GM03348 (cell line): ENCODE results near the gene RBL1.
"Not testable (repeated sequence)": the region's sequence is repeated elsewhere in the genome, so short reads cannot be mapped to it uniquely, and the experiment has no call there.

Experiments
- DNase-seq: peaks from one replicate; pipeline ENCODE4 v3.0.0; 2012; ENCODE audit warnings: low spot score

The RBL1 gene

DNA sequence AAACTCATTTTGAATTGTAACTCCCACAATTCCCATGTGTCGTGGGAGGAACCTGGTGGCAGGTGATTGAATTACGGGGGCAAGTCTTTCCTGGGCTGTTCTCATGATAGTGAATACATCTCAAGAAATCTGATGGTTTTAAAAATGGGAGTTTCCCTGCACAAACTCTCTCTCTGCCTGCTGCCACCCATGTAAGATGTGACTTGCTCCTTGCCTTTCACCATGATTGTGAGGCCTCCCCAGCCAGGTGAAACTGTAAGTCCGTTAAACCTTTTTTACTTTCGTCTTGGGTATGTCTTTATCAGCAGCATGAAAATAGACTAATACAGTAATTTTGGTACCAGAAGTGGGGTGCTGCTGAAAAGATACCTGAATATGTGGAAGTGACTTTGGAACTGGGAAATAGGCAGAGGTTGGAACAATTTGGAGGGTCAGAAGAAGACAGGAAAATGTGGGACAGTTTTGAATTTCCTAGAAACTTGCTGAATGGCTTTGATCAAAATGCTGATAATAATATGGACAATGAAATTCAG, 102.9 kb downstream of the RBL1 start:
- DNase-seq = no peak

DNA sequence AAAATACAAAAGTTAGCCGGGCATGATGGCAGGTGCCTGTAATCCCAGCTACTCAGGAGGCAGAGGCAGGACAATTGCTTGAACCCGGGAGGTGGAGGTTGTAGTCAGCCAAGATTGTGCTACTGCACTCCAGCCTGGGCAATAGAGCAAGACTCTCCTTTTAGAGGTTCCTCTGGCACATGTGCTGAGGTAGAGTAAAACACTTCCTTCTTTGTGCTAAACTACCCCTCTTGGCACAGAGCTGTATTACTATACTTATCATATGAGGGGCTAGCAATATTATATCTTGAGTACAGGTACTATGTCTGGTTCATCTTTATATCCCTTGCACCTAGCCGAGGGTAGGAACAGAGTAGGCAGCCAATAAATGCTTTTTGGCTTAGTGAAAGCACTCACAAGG, 104.1 kb downstream of the RBL1 start:
- DNase-seq = no peak

DNA sequence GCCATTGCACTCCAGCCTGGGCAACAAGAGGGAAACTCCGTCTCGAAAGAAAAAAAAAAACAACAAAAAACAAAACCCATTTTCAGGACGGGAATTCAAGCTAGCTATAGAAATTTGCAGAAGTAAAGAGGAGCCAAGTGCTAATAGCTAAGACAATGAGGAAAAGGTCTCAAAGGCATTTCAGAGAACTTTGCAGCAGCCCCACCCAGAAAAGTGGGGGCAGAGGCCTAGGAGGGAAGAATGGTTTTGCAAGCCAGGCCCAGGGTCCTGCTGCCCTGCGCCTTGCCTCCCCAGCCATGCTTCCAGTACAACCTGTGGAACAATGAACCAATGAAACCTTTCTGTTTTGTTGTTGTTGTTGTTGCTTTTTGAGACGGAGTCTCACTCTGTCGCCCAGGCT, 106.0 kb downstream of the RBL1 start:
- DNase-seq = no peak

DNA sequence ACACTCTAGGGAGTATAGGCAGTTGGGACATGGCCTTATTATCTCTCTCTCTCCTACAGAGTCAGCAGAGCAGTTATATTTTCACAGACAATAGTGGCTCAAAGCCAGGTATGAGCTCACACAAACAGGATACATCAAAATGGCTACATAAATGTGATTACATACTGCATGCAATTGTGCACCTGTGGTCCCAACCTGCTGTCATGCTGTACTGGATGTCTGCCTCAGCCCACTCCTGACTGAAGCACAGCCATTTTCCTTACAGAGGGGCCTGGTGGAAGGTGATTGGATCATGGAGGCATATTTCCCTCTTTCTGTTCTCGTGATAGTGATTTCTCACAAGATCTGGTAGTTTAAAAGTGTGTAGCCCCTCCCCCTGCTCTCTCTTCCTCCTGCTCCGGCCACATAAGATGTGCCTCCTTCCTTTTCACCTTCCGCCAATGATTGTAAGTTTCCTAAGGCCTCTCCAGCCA, 107.3 kb downstream of the RBL1 start:
- no peak for DNase-seq

DNA sequence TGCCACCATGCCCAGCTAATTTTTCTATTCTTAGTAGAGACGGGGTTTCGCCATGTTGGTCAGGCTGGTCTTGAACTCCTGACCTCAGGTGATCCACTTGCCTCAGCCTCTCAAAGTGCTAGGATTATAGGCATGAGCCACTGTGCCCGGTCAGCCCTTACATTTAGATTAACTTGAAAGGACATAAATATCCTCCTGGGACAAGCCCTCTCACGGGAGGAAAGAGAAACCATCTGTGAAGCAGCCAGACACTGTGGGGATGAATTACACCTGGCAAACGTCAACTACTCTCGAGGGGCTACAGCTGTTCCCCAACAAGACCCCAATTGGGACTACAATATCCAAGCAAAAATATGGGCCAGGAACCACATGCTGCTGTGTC, 111.5 kb downstream of the RBL1 start:
- DNase-seq = no peak

DNA sequence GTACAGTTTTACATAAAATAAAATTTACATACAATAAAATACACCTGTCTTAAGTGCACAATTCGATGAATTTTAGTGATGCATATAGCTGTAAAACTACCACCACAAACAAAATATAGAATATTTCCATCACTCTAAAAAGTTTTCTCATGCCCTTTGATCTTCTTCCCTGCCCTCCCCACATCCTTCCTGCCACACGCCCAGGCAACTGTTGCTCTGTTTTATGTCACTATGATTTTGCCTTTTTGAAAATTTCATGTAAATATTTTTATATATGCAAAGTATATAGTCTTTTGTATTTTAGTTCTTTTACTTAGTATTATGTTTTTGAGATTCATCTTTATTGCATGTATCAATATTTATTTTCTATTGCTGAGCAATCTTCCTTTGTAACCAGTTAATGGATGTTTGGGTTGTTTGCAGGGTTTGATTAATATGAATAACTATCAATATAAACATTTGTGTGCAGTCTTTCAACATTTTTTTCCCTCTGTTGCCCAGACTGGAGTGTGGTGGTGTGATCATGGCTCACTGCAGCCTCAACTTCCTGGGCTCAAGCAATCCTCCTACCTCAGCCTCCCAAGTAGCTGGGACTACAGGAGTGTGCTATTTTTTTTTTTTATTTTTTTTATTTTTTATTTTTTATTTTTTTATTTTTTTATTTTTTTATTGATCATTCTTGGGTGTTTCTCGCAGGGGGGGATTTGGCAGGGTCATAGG, 120.5 kb downstream of the RBL1 start:
- DNase-seq = no peak

DNA sequence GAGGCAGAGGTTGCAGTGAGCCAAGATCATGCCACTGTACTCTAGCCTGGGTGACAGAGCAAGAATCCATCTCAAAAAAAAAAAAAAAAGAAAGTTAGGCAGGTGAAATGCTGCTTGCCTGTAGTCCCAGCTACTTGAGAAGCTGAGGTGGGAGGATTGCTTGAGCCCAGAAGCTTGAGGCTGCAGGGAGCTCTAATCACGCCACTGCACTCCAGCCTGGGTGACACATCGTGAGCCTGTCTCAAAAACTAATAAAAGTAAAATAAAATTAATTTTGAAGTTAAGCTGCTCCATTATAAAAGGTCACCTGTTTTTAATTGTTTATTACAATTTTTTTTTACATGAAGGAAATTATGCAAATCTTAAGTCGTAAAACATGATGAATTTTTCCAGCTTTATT, 121.1 kb downstream of the RBL1 start:
- no peak for DNase-seq

DNA sequence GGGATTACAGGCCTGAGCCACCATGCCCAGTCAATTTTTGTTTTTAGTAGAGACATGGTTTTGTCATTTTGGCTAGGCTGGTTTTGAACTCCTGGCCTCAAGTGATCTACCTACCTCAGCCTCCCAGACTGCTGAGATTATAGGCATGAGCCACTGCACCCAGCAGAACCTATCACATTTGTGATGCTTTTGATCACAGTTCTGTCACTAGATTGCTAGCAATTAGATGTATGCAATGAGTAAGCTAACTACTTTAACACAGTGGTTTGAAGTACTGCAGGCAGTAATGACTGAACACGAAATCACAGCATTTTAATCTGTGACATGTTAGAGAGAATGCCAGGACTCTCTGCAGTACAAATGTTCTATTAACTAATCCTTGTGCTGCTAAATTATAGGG, 124.7 kb downstream of the RBL1 start:
- DNase-seq = no peak

DNA sequence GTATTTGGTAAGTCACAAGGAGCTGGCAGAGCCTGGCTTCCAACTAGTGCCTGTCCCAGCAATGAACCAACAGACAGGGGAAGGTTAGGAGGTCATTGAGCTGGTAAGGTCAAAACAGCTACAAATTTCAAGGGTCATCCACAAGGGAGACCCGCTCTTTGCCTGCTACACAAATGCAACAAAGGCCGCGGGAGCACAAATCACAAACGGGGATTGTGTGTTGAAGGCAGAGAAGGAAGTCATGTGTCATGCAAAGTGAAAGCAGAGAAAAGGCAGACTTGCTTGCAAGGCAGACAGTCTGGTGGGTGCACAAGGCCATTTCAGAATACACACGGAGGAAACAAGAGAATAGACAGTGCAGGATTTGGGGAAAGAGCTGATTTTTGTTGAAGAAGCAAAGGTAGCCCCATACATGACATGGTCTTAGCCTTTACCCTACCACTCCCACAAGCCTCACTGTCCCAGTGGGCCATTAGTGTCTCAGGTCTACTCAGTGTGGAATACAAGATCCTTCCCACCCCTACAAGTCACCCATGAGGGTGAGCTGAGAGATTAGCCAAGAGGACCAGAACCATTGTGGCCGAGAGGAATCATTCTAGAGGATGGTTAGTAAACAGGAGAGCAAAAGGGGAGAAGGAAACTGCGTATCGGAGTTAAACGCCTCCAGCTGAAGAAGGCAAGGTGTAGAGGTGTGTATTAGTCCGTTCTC, 126.2 kb downstream of the RBL1 start:
- no peak for DNase-seq

DNA sequence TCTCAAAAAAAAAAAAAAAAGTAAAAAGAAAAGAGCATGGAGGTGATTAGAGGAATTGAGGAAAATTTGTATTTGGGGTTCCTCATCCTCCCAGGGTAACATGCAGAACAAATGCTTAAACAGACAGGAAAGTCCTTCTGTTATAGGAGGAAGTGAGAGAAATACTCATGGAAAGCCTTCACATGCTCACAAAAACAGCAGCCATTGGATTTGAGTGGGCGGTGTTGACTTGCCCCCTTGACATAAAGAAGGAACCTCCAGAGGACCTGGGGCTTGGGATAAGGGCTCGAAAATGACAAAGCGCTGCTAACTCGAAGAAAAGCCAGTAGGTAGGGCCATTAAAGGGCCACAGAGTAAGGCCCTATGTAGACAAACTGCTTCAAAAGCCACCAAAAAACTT, 126.7 kb downstream of the RBL1 start:
- no peak for DNase-seq

DNA sequence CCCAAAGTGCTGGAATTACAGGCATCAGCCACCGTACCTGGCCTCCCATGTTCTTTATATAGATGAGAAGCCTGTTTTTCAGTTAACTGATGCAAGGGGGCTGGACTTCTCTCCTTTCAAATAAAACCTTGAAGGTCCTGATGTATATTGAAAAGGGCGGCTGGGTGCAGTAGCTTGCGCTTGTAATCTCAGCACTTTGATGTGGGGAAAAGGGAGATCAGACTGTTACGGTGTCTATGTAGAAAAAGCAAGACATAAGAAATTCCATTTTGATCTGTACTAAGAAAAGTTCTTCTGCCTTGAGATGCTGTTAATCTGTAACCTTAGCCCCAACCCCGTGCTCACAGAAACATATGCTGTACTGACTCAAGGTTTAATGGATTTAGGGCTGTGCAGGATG, 128.2 kb downstream of the RBL1 start:
- DNase-seq = no peak

DNA sequence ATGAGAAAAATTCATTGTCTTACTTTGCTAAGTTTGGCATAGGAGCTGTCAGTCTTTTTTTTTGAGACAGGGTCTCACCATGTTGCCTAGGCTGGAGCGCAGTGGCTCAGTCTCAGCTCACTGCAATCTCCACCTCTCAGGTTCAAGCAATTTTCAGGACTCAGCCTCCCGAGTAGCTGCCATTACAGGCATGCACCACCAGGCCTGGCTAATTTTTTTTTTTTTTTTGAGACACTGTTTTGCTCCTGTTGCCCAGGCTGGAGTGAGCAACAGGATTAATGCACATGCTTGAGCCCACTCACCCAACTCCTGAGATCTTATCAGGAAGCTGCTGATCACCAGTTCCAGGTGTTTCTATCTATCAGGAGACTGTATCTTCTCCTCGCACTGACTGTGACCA, 128.8 kb downstream of the RBL1 start:
- not testable (repeated sequence) for DNase-seq

DNA sequence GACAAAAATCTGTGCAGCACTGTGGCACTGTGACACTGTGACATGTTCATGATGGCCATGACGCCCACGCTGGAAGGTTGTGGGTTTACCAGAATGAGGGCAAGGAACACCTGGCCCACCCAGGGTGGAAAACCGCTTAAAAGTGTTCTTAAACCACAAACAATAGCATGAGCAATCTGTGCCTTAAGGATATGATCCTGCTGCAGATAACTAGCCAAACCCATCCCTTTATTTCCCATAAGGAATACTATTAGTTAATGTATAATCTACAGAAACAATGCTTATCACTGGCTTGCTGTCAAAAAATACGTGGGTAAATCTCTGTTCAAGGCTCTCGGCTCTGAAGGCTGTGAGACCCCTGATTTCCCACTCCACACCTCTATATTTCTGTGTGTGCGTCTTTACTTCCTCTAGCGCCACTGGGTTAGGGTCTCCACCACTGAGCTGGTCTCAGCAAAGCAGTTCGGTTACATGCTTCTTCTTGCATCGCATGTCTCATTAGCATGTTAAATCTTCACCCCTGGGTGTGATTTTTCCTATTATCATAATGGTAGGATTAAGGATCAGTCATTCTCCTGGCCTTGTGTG, 133.3 kb downstream of the RBL1 start:
- not testable (repeated sequence) for DNase-seq

DNA sequence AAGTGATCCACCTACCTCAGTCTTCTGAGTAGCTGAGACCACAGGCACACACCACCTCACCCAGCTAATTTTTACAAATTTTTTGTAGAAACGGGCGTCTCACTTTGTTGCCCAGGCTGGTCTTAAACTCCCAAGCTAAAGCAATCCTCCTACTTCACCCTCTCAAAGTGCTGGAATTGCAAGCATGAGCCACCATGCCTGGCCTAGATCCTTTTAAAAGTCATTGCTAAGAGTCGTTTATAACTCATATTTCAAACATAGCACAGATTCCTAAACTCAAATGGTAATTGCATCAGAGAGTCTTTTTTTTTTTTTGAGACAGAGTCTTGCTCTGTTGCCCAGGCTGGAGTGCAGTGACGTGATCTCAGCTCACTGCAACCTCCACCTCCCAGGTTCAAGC, 136.6 kb downstream of the RBL1 start:
- DNase-seq = no peak

DNA sequence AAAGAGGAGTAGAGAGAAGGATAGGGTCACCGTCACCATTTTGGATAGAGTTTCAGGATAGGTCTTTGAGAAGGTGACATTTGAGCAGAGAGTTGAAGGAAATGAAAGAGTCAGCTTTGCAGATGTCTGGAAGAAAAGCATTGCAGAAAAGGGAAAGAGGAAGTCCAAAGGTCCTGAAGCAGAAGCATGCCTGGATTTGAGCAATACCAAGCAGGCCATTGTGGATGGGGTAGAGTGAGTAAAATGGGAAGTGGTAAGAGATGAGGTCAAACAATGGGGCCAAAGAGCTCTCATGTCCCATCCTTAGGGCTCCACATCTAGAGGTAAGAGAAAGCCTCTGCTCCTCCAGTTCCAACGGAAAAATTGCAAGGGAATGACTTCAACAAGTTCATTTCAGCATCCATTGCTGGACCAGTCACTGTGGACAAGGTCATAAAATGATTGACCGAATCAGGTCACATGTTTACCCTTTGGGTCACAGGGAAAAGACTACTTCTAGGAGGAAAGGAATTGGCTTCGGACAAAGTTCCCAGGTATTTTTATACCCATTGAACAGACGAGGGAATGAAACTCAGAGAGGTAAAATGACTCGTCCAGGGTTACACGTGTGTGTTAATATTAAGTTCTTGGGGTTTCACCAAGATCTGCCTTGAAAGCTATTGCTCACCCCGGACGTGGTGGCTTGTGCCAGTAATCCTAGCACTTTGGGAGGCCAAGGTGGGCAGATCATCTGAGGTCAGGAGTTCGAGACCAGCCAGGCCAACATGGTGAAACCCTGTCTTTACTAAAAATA, 137.7 kb downstream of the RBL1 start:
- DNase-seq = no peak

DNA sequence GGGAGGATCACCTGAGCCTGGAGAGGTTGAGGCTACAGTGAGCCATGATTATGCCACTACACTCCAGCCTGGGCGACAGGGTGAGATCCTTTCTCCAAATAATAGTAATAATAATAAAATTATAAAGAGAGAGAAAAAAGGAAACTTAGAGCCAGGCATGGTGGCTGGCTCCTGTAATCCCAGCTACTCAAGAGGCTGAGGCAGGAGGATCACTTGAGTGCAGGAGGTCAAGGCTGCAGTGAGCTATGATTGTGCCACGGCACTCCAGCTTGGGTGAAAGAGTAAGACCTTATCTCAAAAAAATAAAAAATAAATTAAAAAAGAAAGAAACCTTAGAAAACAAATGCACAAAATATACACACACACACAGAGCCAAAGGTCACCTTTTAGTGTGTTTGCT, 139.1 kb downstream of the RBL1 start:
- no peak for DNase-seq

DNA sequence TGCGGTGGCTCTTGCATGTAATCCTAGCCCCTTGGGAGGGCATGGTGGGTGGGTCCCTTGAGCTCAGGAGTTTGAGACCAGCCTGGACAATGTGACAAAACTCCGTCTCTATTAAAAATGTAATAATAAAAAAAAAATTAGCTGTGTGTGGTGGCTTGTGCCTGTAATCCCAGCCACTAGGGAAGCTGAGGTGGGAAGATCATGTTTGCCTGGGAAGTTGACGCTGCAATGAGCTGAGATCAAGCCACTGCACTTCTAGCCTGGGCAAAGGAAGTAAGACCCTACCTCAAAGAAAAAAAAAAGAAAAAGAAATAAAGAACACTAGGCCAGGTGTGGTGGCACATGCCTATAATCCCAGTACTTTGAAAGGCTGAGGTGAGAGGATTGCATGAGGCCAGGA, 139.8 kb downstream of the RBL1 start:
- no peak for DNase-seq

DNA sequence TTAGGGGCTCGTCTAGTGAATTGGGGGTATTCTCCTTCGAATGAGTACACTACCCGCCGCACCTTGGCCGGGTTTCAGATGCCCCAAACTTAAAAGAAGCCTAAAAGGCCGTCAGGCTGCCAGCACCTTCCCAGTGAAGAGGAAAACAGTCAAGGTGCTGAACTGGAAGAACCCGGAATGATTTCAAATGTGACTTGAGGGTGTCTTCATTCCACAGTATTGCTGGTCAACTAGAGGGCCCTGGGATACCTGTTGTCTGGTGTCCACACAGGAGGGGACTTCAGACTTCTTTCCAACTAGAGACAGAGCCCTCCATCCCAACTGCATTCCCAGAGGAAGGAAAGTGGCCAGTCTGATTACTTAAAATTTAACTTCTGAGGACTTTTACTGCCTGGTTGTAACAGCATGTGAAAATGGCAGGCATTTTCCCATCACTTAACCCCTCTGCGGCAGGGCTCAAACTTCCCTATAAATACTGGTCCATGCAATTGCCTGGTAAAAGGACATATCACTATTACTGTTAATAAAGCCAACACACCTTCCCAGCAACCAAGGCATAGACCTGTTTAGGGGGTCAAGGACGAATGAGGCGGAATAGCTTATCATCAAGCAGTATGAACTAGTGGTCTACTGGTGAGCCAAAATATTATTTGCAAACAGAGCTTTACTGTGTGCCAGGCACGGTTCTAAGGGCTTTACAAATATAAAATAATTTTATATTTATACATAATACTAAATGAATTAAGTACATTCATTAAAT, 143.6 kb downstream of the RBL1 start:
- DNase-seq = no peak

DNA sequence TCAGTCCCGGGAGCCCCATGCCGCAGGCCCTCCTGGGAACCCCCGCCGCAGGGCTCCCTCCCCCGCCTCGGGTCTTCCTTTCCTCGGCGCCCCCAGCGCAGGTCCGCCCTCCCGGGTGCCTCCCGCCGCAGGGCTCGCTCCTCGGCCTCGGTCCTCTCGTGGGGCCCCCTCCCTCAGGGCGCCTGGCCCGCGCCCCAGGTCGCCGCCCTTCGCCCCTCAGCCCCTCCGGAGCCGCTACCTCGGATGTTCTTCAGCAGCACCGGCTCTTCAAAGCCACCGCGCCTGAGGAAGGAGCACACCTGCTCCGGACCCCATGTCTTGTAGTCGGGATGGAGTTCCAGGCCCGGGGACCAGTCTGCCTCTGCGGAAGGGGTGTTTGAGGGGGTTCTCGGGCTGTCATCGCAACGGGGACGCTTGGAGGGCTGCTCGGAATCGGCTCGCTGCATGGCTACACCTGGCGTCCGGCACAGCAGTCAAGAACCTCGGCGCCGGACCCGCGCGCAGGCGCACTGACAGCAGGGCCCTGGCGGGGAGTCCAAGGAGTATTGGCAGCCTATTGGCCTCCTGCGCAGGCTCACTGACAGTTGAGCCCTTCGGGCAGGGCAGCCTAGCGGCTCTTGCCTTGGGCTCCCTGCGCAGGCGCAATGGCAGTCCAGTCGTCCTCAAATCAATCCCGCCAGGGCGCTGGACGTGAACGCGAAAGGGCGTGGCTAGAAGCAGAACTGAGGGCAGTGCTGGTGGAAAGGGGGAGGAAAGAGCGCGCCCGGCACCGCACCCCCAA, 144.4 kb downstream of the RBL1 start, which contains the start of gene SAMHD1:
TSS of gene SAMHD1 (minus strand) at position 511 of the 781 bp plus-strand sequence. CDS start at position 446, 65 bp downstream.
- DNase-seq = peak; percentile 100

DNA sequence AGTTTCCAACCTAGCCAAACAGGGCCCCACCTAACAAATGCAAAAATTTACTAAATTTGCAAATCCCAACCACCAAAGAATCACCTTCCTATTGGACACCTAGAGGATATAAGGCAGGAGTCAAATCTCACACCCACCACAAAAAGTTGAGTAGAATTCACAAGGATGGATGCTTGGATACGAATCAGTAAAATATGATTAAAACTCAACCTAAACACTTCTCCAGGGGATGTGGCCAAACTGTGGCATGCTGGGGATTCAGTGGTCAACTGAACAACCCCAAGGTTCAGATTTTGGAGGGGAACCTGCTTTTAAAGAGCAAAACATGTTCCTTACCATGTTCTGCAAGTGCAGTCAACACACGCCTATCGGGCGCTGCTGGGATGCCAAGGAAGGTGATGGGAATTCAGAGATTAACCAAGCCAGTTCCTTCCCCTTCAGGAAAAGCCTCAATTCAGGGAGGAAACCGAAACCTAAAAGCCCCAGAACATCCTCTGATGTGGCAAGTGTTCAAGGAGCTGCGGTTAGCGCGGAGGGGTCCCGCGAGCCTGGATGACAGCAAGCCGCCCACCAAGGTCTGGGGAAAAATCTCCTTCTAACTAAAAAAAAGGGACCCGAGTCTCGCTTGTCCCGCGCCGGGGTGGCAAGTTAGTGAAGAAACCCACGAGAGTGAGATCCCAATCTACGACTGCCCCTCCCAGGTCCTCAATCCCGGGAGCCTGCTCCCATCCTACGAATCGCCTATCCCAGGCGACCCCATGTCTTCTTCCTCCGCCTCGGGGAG, 145.2 kb downstream of the RBL1 start:
- peak; percentile 43 for DNase-seq
